GM21529 (cell line): ENCODE results near the gene EIF2A.
A peak's percentile ranks its signal among the peaks of the same experiment; 100 is the strongest.
"Not testable (repeated sequence)": the region's sequence is repeated elsewhere in the genome, so short reads cannot be mapped to it uniquely, and the experiment has no call there.

Experiments
- ATAC-seq: cut with Tn5 transposase; IDR thresholded peaks from one replicate; pipeline ENCODE4 v1.9.1; 2021; ENCODE audit not compliant: unreplicated experiment

EIF2A gene

GRCh38 chr3:150546226-150547044, at the start of gene EIF2A, which contains the start of gene SERP1:
EIF2A (plus strand) TSS chr3:150546787; CDS start chr3:150546803, 16 bp downstream.
SERP1 (minus strand) TSS chr3:150546496; CDS start chr3:150546135, 361 bp downstream.
- ATAC-seq: peak; percentile 89

- no peak for ATAC-seq
These were observed 48.6 kb upstream of the EIF2A start for GRCh38 chr3:150497956-150498355.

- ATAC-seq: not testable (repeated sequence)
These were observed 45.6 kb upstream of the EIF2A start for GRCh38 chr3:150500960-150501359.

GRCh38 chr3:150503402-150504099, 43.0 kb upstream of the EIF2A start:
- ATAC-seq: no peak

DNA sequence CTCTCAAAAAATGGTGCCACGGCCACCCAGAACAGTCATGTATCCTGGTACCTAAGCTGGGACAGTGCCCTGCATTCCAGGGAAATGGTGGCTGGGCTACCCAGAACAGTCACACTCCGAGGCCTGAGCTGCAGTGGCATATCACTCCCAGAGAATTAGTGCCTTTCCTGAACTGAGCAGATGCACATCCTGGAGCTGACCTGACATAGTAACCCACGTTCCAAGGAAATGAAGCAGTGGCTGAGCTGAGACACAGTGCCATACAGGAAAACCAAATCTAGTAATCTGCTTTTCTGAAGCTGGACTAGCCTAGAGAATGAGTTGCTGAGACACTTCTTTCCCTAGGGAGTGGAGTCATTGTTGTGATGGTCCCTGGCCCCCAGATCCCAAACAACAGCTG, 42.1 kb upstream of the EIF2A start:
- ATAC-seq: no peak

DNA sequence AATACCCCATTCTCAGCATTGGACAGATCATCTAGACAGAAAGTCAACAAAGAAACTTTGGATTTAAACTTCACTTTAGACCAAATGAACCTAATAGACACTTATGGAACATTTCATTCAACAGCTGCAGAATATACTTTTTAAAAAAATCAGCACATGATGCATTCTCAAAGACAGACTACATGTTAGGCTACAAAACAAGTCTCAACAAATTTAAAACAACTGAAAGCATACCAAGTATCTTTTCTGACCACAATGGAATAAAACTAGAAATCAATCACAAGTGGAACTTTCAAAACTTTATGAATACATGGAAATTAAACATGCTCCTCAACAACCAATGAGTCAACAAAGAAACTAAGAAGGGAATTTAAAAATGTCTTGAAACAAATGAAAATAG, 38.2 kb upstream of the EIF2A start:
- no peak for ATAC-seq

- no peak for ATAC-seq
These were observed 36.8 kb upstream of the EIF2A start for GRCh38 chr3:150509780-150510179.

GRCh38 chr3:150511122-150511821, 35.3 kb upstream of the EIF2A start:
- no peak for ATAC-seq

DNA sequence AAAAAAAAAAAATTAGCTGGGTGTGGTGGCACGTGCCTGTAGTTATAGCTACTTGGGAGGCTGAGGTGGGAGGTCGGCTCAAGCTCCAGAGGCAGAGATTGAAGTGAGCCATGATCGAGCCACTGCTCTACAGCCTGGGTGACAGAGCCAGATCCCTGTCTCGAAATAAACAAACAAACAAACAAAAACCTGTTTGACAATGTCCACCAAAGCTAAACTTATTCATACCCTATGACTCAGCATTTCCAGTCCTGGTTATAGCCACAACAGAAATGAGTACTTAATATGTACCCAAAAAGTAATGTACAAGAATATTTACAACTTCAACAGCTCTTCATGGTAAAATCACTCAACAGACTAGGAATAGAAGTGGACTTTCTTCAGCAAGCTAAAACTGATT, 31.4 kb upstream of the EIF2A start:
- ATAC-seq: no peak

DNA sequence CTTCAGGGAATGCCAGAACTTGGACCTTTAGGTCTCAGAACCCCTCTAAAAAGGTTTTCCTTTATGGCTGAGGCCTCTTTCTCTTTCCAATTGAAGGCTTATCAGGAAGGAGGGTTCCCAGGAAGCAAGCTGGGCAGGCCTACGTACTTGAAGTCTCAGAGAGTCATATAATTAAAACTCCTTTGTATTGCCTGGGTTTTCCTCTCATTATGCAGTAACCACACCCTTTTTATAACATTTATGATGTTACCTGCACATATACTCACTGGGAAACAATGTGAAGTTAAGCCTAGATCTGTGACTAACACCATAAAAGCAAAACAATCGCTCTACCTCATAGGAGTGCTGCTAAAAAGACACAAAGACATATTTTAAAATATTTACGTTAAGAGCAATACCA, 27.6 kb upstream of the EIF2A start:
- no peak for ATAC-seq

DNA sequence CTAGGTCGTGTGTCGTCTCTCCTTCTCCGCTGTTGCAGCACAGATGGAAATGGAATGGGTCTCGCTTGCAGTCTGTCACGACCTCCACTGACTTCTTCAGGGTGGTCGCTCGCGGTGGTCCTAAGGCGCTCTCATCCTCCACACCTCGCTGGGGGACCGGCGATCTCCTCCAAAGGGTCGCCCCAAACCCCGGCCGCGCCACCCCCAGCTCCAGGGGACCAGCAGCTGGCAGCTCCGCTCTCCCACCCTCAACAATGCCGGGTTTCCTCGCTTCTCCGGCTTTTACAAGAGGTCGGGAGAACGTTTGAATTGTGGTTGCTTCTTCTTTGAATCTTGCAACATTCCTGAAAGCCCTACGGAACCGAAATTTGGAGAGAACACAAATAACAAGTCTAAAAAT, 26.2 kb upstream of the EIF2A start:
- no peak for ATAC-seq

- ATAC-seq: no peak
These were observed 25.1 kb upstream of the EIF2A start for GRCh38 chr3:150521463-150521862.

DNA sequence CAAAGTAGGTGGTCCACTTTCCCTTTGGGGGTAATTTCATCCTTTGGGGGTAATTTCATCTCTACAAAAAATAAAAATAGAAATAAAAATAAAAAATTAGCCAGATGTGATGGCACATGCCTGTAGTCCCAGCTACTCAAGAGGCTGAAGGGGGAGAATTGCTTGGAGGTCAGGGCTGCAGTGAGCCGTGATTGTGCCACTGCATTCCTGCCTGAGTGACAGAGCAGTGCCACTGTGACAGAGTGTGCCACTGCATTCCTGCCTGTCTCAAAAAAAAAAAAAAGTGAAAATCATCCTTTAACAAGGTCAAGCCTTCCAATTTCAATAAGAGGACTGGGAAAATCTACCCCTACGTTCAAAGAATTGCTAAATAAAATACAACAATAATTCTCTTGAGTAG, 23.0 kb upstream of the EIF2A start:
- ATAC-seq: no peak

DNA sequence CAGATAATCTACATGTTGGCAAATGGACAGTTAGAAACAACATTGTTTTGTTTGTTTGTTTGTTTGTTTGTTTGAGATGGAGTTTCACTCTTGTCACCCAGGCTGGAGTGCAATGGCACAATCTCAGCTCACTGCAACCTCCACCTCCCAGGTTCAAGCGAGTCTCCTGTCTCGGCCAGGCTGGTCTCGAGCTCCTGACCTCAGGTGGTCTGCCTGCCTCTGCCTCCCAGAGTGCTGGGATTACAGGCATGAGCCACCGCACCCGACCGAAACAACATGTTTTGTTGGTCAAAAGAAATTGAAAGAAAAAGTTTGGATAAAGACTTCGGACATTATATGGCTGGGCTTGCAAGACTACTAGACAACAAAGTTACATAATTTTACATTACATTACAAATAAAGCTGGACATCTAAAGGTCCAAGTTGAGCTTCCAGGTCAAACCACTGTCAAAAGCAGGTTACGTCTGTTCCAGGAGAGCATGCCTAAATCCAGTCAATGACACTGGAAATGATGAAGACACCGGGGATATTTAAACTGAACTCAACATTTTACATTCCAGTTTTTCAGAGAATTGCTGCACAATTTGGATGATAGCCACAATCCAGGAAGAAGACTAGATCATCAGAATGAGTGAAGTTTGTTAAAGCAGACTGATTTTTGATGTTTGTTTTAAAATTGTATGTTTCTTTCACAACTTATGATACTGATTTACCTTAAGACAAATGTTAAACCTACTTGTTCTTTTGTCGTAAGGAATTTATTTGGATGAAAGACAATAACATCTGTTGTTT, 18.9 kb upstream of the EIF2A start:
- ATAC-seq: no peak

- no peak for ATAC-seq
These were observed 18.2 kb upstream of the EIF2A start for GRCh38 chr3:150528354-150528797.

- no peak for ATAC-seq
These were observed 14.8 kb upstream of the EIF2A start for GRCh38 chr3:150531775-150532174.

- ATAC-seq: no peak
These were observed 11.4 kb upstream of the EIF2A start for GRCh38 chr3:150535204-150535603.

DNA sequence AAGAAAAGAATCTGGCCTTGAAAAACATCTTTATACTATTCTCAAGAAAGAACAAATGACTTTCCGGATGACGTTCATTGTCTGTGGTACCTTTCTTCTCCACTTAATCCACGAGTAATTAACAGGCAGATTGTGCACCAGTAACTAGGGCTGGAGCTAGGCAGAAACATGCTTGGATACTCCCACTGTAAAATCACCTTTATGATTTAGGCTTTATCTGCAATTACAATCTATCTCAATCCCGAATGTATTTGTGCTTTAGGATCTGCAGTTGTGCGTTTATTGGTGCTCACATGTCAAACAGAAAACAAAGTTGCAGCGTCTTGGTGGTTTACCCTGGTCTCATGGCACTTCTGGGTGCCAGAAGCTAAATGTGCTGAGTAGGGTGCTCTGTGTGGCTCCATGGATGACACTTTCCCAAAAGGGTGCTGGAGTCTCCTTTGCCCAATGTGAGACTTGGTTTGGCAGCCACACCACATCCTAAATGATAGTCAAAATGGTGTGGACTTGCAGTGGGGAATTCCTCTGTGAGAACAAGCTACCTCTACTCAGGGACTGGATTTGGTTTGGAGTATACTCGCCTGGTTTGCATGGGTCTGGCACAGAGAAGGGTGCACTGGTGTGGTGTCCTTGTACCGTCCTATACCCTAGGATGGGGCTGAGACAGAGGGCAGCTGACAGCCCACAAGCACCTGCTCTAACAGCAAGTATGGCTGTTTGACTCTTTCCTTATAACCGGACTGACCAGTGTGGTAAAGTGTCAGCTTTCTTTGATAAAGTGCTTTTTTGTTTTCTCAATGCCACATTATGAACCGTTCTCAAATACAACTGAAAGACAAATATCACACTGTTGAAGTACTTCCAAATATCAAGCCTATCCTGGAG, 8.0 kb upstream of the EIF2A start:
- no peak for ATAC-seq

DNA sequence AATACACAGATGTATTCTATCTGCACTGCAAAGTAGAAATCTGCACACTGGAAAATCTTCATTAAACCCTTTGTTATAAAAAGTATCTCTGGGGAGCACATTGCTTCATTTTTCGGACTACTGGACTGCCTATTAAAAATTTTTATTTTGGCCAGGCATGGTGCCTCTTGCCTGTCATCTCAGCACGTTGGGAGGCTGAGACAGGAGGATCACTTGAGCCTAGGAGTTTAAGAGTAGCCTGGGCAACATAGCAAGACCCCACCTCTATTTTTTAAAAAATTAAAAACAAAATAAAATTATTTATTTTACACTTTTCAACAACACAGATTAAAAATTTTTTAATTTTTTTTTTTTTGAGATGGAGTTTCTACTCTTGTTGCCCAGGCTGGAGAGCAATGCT, 6.3 kb upstream of the EIF2A start:
- no peak for ATAC-seq

GRCh38 chr3:150540991-150541390, 5.6 kb upstream of the EIF2A start:
- no peak for ATAC-seq
